GM13977 (cell line): ENCODE measurements around the gene ZFP91.
A peak's percentile ranks its signal among the peaks of the same experiment; 100 is the strongest.

ENCODE experiments used
- DNase-seq: peaks from one replicate; pipeline ENCODE4 v3.0.0; 2012; ENCODE audit warnings: low spot score
- in situ Hi-C: fragments of 300-500 bp; cut with MboI; formaldehyde crosslinking; loops from one replicate; pipeline ENCODE4 v1.12.0; 2022; ENCODE audit warnings: low sequenced_read_pairs, low pct_unique_long_range_greater_than_20kb, mixed read lengths, inconsistent platforms; ENCODE audit not compliant: unreplicated experiment
- TF ChIP-seq, protein P1 (sequence below): IDR thresholded peaks from 2 replicates; pipeline ENCODE4 v1.5.1; 2012; ENCODE audit warnings: mild to moderate bottlenecking, control low read depth; ENCODE audit not compliant: insufficient read depth; ENCODE audit errors: extremely low read depth, missing control alignments

ZFP91 gene

DNA sequence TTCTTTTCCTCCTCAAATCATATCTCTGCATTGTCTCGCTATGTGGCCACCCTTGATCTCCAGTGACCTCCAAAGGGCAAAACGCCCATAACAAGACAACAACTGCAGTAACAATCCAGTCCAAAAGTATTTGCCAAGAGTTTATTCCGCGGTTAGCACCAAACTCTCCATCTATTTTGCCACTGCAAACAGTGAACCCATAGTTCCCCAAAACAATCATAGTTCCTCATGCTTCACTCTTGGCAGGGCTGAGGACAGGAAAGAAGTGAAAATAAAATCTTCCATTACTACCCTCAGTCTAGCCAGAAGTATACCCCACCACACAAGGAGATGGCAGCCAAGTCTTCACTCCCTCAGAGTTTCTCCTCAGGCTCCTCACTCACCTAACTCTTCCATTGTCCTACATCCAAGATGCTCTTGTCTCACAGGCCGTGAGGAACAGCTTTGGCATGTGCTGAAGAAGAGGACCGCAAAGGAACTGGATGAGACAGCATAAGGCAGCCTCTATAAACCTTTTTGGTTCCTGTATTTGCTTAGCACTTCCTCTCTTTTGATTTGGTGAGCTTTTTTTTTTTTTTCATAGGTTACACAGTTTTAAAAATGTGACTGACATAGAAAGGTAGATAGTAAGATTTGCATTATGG is 3.4 kb upstream of the ZFP91 start, which contains the start of gene LPXN:
Gene LPXN (minus strand): TSS at position 480 of the 644 bp plus-strand sequence. CDS start 84 bp downstream, at position 396.
- TF ChIP-seq, protein P1, sequence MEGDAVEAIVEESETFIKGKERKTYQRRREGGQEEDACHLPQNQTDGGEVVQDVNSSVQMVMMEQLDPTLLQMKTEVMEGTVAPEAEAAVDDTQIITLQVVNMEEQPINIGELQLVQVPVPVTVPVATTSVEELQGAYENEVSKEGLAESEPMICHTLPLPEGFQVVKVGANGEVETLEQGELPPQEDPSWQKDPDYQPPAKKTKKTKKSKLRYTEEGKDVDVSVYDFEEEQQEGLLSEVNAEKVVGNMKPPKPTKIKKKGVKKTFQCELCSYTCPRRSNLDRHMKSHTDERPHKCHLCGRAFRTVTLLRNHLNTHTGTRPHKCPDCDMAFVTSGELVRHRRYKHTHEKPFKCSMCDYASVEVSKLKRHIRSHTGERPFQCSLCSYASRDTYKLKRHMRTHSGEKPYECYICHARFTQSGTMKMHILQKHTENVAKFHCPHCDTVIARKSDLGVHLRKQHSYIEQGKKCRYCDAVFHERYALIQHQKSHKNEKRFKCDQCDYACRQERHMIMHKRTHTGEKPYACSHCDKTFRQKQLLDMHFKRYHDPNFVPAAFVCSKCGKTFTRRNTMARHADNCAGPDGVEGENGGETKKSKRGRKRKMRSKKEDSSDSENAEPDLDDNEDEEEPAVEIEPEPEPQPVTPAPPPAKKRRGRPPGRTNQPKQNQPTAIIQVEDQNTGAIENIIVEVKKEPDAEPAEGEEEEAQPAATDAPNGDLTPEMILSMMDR, result peak; percentile 41
- in situ Hi-C loops, result no loop called here
- DNase-seq, result peak; percentile 25

DNA sequence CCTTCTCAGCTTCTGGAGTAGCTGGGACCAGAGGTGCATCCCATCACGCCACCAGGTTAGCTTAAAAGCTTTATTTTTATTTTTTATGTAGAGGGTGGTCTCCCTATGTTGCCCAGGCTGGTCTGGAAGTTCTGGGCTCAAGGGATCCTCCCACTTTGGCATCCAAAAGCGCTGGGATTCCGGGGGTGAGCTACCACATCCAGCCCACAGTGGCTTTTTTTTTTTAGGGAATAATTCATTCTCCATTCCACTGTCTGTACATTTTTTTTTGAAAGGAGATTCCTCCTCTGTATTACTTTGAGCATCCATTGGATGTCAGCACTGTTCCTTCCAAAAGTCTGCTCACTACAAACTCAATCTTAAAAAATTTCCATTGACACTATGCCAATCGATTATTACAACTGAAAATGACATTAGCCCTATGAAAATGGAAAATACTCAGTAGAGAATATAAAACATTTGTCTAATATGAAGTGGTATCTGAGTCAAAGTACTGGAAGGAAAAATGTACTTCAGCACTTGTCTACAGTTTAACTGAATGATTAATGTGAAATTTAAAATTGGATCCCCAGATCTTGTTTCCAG is 1.9 kb upstream of the ZFP91 start:
- DNase-seq, result no peak
- TF ChIP-seq, protein P1, result peak; percentile 44
- in situ Hi-C loops, result no loop called here

DNA sequence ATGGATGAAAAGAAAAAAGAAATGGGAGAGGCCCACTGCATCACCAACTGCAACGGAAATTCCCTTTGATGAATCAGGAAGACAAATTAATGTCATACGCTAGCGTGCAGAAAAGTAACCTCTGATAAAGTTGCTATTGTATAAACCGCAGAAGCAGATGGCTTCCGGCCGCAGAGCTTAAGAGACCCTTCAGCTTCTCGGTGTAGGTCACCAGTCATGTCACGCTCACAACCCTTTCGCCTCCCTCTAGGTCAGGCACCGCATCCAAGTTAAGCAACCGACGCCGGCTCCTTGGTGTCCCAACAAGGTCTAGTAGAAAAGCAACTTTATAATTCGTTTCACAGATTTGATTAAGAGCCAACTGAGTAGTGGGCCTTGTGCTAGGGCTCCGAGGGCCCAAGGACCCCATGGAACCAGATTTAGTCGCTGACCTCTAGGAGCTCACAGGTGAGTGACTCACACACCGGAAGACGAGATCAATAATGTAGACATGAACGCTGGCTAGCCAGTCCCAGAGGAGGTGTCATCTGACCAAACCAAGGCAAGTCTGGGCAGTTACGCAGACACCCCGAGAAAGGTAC is 1.2 kb upstream of the ZFP91 start:
- DNase-seq, result peak; percentile 29
- TF ChIP-seq, protein P1, result no peak
- in situ Hi-C loops, result no loop called here

DNA sequence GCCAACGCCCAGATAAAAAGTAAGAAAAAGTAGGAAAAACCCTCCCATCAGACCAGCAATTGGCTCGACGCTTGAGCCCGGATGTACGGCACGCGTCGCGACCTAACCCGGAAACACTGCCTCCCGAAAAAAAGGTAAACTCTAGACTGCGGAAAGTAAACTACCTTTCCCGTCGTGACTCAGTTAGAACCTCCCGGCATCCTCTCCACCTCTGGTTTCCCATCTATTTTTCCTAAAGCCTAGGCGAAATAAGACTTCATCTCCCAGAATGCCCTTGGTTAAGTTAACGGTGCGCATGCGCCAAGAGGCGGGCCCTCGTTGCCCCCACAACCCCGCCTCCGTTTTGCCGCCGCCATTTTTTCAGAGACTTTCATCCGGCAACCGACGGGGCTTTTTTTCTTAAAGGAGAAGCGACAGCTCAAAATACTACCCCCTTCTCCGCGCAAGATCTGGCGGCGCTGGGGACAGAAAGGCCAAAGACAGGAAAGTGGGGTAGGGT is 678 bp upstream of the ZFP91 start:
- peak; percentile 60 for DNase-seq
- TF ChIP-seq, protein P1, result no peak
- in situ Hi-C loops, result no loop called here

DNA sequence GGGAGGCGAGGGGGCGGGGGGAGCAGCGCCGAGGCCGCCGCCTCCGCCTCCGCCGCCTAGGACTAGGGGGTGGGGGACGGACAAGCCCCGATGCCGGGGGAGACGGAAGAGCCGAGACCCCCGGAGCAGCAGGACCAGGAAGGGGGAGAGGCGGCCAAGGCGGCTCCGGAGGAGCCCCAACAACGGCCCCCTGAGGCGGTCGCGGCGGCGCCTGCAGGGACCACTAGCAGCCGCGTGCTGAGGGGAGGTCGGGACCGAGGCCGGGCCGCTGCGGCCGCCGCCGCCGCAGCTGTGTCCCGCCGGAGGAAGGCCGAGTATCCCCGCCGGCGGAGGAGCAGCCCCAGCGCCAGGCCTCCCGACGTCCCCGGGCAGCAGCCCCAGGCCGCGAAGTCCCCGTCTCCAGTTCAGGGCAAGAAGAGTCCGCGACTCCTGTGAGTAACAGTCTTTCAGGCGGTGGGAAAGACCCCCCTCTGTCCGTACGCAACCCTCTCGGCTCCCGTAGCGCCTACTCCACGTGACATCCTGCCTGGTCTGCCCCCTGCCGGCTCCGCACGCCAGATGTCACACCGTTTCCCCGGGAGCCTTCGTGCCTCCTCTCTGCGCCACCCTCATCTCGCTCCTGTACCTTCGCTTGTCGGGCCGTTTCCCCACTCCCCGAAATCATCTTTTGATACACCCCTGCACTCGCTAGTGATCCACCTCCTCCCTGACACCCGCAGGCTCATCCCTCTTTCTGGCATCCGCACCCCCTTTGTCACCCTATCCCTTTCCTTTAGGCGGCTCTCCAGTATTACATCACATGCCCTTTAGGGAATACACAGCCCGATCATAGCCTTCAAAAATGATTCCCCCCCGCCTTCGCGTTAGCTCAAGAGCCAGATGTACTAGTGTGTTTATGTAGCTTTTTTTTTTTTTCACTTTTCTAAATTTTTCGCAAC is 598 bp downstream of the ZFP91 start:
- in situ Hi-C loops, result no loop called here
- peak; percentile 69 for DNase-seq
- TF ChIP-seq, protein P1, result peak; percentile 86

DNA sequence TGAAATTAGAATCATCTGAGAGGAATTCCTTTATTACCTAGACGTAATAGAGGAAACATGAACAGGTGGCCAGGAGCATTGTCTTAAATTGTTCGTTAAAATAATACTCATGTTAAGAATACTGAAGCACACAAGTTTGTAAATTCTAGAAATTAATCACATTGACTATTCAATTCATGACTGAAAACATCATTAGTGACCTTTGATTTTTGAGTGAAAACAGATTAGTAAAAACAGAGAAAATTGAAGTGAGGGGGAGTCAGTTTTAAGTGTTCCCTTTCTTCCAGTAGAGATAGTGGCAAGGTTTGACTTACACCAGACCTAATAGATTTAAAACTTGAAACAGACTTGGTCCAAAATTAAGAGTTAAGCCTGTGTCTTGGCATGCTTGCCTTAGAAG is 1.4 kb downstream of the ZFP91 start:
- in situ Hi-C loops, result no loop called here

More for the DNA sequence above, 1.4 kb downstream of the ZFP91 start:
- DNase-seq, result no peak
- TF ChIP-seq, protein P1, result no peak
